ENCODE data around the gene RHOV.

Gene RHOV

GRCh38 chr15:40873694-40874561 lies at the start of gene RHOV:
TSS of gene RHOV (minus strand) at chr15:40874234. CDS start at chr15:40874139, 95 bp downstream.
- TF ChIP-seq GATA1 (IDR thresholded peaks at IDR 0.05; ENCODE audit: low read depth, low read length) = no peak
- TF ChIP-seq POLR2A (IDR thresholded peaks at IDR 0.05; ENCODE audit: low read length) = no peak
- peak; percentile 75 to 76 for DNase-seq

- no peak for DNase-seq
- no peak for TF ChIP-seq GATA1 (IDR thresholded peaks at IDR 0.05; ENCODE audit: low read depth, low read length)
- TF ChIP-seq POLR2A (IDR thresholded peaks at IDR 0.05; ENCODE audit: low read length) = no peak
Observed at GRCh38 chr15:40923551-40923950, 49.5 kb upstream of the RHOV start.

GRCh38 chr15:40922608-40923005 lies 48.6 kb upstream of the RHOV start:
- DNase-seq = no peak

GRCh38 chr15:40921949-40922607 lies 48.0 kb upstream of the RHOV start:
- no peak for TF ChIP-seq GATA1 (IDR thresholded peaks at IDR 0.05; ENCODE audit: low read depth, low read length)
- no peak for TF ChIP-seq POLR2A (IDR thresholded peaks at IDR 0.05; ENCODE audit: low read length)

More at GRCh38 chr15:40922608-40923005, 48.6 kb upstream of the RHOV start:
- no peak for TF ChIP-seq GATA1 (IDR thresholded peaks at IDR 0.05; ENCODE audit: low read depth, low read length)
- TF ChIP-seq POLR2A (IDR thresholded peaks at IDR 0.05; ENCODE audit: low read length) = no peak

GRCh38 chr15:40918799-40919392 lies 44.9 kb upstream of the RHOV start:
- DNase-seq = no peak
- TF ChIP-seq POLR2A (IDR thresholded peaks at IDR 0.05; ENCODE audit: low read length) (no peak), GATA1 (IDR thresholded peaks at IDR 0.05; ENCODE audit: low read depth, low read length) (no peak)

More at GRCh38 chr15:40921949-40922607, 48.0 kb upstream of the RHOV start:
- no peak for DNase-seq

GRCh38 chr15:40918146-40918798 lies 44.2 kb upstream of the RHOV start:
- TF ChIP-seq GATA1 (IDR thresholded peaks at IDR 0.05; ENCODE audit: low read depth, low read length) (no peak), POLR2A (IDR thresholded peaks at IDR 0.05; ENCODE audit: low read length) (no peak)
- DNase-seq = no peak

GRCh38 chr15:40917585-40917984 lies 43.6 kb upstream of the RHOV start:
- TF ChIP-seq GATA1 (IDR thresholded peaks at IDR 0.05; ENCODE audit: low read depth, low read length) (no peak), POLR2A (IDR thresholded peaks at IDR 0.05; ENCODE audit: low read length) (no peak)
- DNase-seq = no peak

GRCh38 chr15:40915679-40916078 lies 41.6 kb upstream of the RHOV start:
- TF ChIP-seq GATA1 (IDR thresholded peaks at IDR 0.05; ENCODE audit: low read depth, low read length) (no peak), POLR2A (IDR thresholded peaks at IDR 0.05; ENCODE audit: low read length) (no peak)
- DNase-seq = no peak

- TF ChIP-seq POLR2A (IDR thresholded peaks at IDR 0.05; ENCODE audit: low read length) (no peak), GATA1 (IDR thresholded peaks at IDR 0.05; ENCODE audit: low read depth, low read length) (no peak)
- no peak for DNase-seq
Observed at GRCh38 chr15:40915116-40915661, 41.2 kb upstream of the RHOV start.

- DNase-seq = peak in 1 of 2 experiments; percentile 15
- no peak for TF ChIP-seq GATA1 (IDR thresholded peaks at IDR 0.05; ENCODE audit: low read depth, low read length)
- TF ChIP-seq POLR2A (IDR thresholded peaks at IDR 0.05; ENCODE audit: low read length) = no peak
Observed at GRCh38 chr15:40914486-40914885, 40.5 kb upstream of the RHOV start.

- peak in 1 of 2 experiments; percentile 18 for DNase-seq
- no peak for TF ChIP-seq GATA1 (IDR thresholded peaks at IDR 0.05; ENCODE audit: low read depth, low read length)
- TF ChIP-seq POLR2A (IDR thresholded peaks at IDR 0.05; ENCODE audit: low read length) = no peak
Observed at GRCh38 chr15:40914013-40914412, 40.0 kb upstream of the RHOV start.

- DNase-seq = no peak
- TF ChIP-seq POLR2A (IDR thresholded peaks at IDR 0.05; ENCODE audit: low read length) = no peak
- no peak for TF ChIP-seq GATA1 (IDR thresholded peaks at IDR 0.05; ENCODE audit: low read depth, low read length)
Observed at GRCh38 chr15:40912478-40912877, 38.4 kb upstream of the RHOV start.

GRCh38 chr15:40911693-40912092 lies 37.7 kb upstream of the RHOV start:
- TF ChIP-seq GATA1 (IDR thresholded peaks at IDR 0.05; ENCODE audit: low read depth, low read length) (no peak), POLR2A (IDR thresholded peaks at IDR 0.05; ENCODE audit: low read length) (no peak)
- DNase-seq = no peak
